Peyer's patch (tissue), 4 donors: ENCODE data around the gene UTRN. TPM values are rescaled to one million over a fixed set of nuclear protein-coding genes. Genes with fewer than 3 reads are reported as not detected.

Source experiments
- DNase-seq, 3 donors: peaks; one replicate each; pipeline ENCODE4 v3.0.0-alpha.2; 2017 to 2019
- H3K27ac ChIP-seq, 4 donors: fragments of 200-600 bp; sonication (generic); one replicate each; pipeline ENCODE4 v1.5.1; 2016 to 2019
- H3K27me3 ChIP-seq, 2 donors: fragments of 200-600 bp; sonication (generic); one replicate each; pipeline ENCODE4 v1.5.1; 2019
- H3K36me3 ChIP-seq, 3 donors: fragments of 200-600 bp; sonication (generic); one replicate each; pipeline ENCODE4 v1.5.1; 2016 to 2019
- H3K4me1 ChIP-seq, 4 donors: fragments of 200-600 bp; sonication (generic); one replicate each; pipeline ENCODE4 v1.5.1; 2016 to 2019
- H3K4me3 ChIP-seq, 4 donors: fragments of 200-600 bp; sonication (generic); 1 replicate in 3 of 4; 2 replicates in 1 of 4; pipeline ENCODE4 v1.5.1; 2016 to 2019; ENCODE audit warnings: mild to moderate bottlenecking in 1 of 4
- H3K9me3 ChIP-seq, 4 donors: fragments of 200-600 bp; sonication (generic); one replicate each; pipeline ENCODE4 v1.5.1; 2016 to 2019; ENCODE audit warnings: mild to moderate bottlenecking in 1 of 4
- POLR2A ChIP-seq, 2 donors: fragments of 450-650 bp; IDR thresholded peaks; one replicate each; pipeline ENCODE4 v1.5.1; 2017; ENCODE audit warnings: antibody characterized with exemption in 2 of 2, mild to moderate bottlenecking in 2 of 2, moderate library complexity in 2 of 2
- total RNA-seq, 4 donors: library from RNA; depleted of rRNA; stranded (reverse); fragments of >200 nt; gene quantifications; one replicate each; pipeline ENCODE4 v1.1.0, GENCODE V29; 2016
- TF ChIP-seq, protein P1 (sequence below), 6 experiments: fragments of 450-650 bp in 4 of 6; fragments of 200-600 bp in 2 of 6; sonication (generic) in 1 of 6; IDR thresholded peaks; one replicate each; pipeline ENCODE4 v1.5.1; 2017 to 2019; ENCODE audit warnings: antibody characterized with exemption in 6 of 6, mild to moderate bottlenecking in 3 of 6, moderate library complexity in 1 of 6

UTRN gene
- total RNA-seq, 4 donors from 2014 or later: 61.1 to 579 (median 115) TPM

- H3K9me3 ChIP-seq: no peaks in the 10 kb centered on the region
- H3K27ac ChIP-seq: no peak overlapping the region
- no peaks in the 10 kb centered on the region for H3K4me1 ChIP-seq
- H3K36me3 ChIP-seq: no peaks in the 10 kb centered on the region
- no peaks in the 10 kb centered on the region for H3K27me3 ChIP-seq
- no peak overlapping the region for H3K4me3 ChIP-seq
- TF ChIP-seq POLR2A (IDR thresholded peaks at IDR 0.05): no peak
- TF ChIP-seq, protein P1, sequence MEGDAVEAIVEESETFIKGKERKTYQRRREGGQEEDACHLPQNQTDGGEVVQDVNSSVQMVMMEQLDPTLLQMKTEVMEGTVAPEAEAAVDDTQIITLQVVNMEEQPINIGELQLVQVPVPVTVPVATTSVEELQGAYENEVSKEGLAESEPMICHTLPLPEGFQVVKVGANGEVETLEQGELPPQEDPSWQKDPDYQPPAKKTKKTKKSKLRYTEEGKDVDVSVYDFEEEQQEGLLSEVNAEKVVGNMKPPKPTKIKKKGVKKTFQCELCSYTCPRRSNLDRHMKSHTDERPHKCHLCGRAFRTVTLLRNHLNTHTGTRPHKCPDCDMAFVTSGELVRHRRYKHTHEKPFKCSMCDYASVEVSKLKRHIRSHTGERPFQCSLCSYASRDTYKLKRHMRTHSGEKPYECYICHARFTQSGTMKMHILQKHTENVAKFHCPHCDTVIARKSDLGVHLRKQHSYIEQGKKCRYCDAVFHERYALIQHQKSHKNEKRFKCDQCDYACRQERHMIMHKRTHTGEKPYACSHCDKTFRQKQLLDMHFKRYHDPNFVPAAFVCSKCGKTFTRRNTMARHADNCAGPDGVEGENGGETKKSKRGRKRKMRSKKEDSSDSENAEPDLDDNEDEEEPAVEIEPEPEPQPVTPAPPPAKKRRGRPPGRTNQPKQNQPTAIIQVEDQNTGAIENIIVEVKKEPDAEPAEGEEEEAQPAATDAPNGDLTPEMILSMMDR (IDR thresholded peaks at IDR 0.05): no peak
- no peak for DNase-seq
Observed at GRCh38 chr6:144307880-144308279, 22.7 kb downstream of the UTRN start.

DNA sequence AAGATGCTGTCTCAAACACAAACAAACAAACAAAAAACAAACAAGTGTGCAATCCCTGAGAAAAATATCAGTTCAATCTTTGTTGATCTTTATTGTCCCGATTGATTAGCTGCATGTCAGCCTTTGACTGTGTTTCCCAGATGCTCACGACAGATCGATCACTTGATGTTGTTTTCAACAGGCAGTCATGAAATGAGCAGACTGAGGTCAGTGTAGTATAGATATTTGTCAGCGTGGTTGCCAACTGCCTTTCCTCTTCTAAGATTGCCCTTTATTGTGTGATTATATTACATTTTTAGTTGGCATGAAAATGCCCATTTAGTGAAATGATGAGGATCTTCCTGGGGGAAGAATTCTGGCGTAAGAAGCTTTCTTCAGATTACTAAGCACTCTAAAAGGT, 25.6 kb downstream of the UTRN start:
- Histone ChIP-seq H3K9me3 (no peaks in the 10 kb centered on the region), H3K4me3 (no peak overlapping the region), H3K4me1 (peaks cover 0 to 5% (median 0%) of the 10 kb centered on the region in 4 donors), H3K36me3 (no peaks in the 10 kb centered on the region), H3K27me3 (no peaks in the 10 kb centered on the region), H3K27ac (no peak overlapping the region)
- no peak for DNase-seq
- TF ChIP-seq, protein P1 (IDR thresholded peaks at IDR 0.05): no peak
- TF ChIP-seq POLR2A (IDR thresholded peaks at IDR 0.05): no peak

DNA sequence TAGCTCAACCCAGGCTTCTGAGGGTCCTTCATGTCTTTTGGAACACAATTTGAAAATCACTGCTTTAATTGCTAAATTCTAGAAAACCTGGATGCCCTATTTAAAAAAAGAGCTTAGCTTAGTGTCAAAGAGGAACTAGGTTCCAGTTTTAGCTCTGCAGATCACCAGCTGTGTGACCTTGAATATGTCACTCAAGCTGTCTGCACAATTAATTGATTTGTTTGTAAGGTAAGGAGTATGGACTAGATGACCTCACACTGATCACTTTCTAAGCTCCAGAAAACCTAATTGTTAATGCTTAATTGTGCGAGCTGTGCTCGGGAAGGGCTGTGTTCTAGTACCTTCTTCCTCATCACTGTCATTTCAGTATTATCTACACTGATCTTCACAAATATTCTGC, 26.2 kb downstream of the UTRN start:
- H3K4me1 ChIP-seq: peaks cover 0 to 5% (median 0%) of the 10 kb centered on the region in 4 donors
- no peaks in the 10 kb centered on the region for H3K9me3 ChIP-seq
- no peak overlapping the region for H3K4me3 ChIP-seq
- H3K27me3 ChIP-seq: no peaks in the 10 kb centered on the region
- DNase-seq: no peak
- no peaks in the 10 kb centered on the region for H3K36me3 ChIP-seq
- TF ChIP-seq, protein P1 (IDR thresholded peaks at IDR 0.05): no peak
- no peak for TF ChIP-seq POLR2A (IDR thresholded peaks at IDR 0.05)
- H3K27ac ChIP-seq: no peak overlapping the region

- Histone ChIP-seq H3K4me1 (peaks cover 0 to 5% (median 0%) of the 10 kb centered on the region in 4 donors), H3K27ac (peak overlapping the region in 3 of 4 donors; percentile 26 to 48 (median 44)), H3K9me3 (no peaks in the 10 kb centered on the region), H3K36me3 (no peaks in the 10 kb centered on the region), H3K27me3 (no peaks in the 10 kb centered on the region), H3K4me3 (no peak overlapping the region)
- TF ChIP-seq POLR2A (IDR thresholded peaks at IDR 0.05): no peak
- TF ChIP-seq, protein P1 (IDR thresholded peaks at IDR 0.05): no peak
- no peak for DNase-seq
Observed at GRCh38 chr6:144314003-144314485, 28.9 kb downstream of the UTRN start.

- no peaks in the 10 kb centered on the region for H3K9me3 ChIP-seq
- peak overlapping the region in 3 of 4 donors; percentile 26 to 48 (median 44) for H3K27ac ChIP-seq
- H3K4me3 ChIP-seq: no peak overlapping the region
- DNase-seq: no peak
- TF ChIP-seq POLR2A (IDR thresholded peaks at IDR 0.05): no peak
- TF ChIP-seq, protein P1 (IDR thresholded peaks at IDR 0.05): no peak
- H3K27me3 ChIP-seq: no peaks in the 10 kb centered on the region
- peaks cover 0 to 5% (median 0%) of the 10 kb centered on the region in 4 donors for H3K4me1 ChIP-seq
- H3K36me3 ChIP-seq: no peaks in the 10 kb centered on the region
Observed at GRCh38 chr6:144314562-144314961, 29.4 kb downstream of the UTRN start.
